Subcutaneous abdominal adipose tissue (tissue), 5 donors: ENCODE data around the gene FSTL5.
A peak's percentile ranks its signal among the peaks of the same experiment; 100 is the strongest.
"Not testable (repeated sequence)": the region's sequence is repeated elsewhere in the genome, so short reads cannot be mapped to it uniquely, and the experiment has no call there.

ENCODE experiments used
- H3K27ac ChIP-seq: one replicate; pipeline ENCODE4 v1.7.0; 2013; ENCODE audit warnings: low read depth, mild to moderate bottlenecking, inconsistent platforms, low read length, moderate library complexity
- H3K27me3 ChIP-seq, 5 donors: one replicate each; pipeline ENCODE4 v1.7.0; 2013; ENCODE audit warnings: low read length in 5 of 5, inconsistent platforms in 1 of 5; ENCODE audit not compliant: control insufficient read depth in 5 of 5, insufficient read depth in 4 of 5
- H3K36me3 ChIP-seq, 5 donors: one replicate each; pipeline ENCODE4 v1.7.0; 2013; ENCODE audit warnings: low read length in 5 of 5; ENCODE audit not compliant: control insufficient read depth in 5 of 5, insufficient read depth in 5 of 5
- H3K4me1 ChIP-seq, 5 donors: one replicate each; pipeline ENCODE4 v1.7.0; 2013; ENCODE audit warnings: low read length in 5 of 5, mild to moderate bottlenecking in 3 of 5, moderate library complexity in 1 of 5; ENCODE audit not compliant: control insufficient read depth in 5 of 5, insufficient read depth in 5 of 5
- H3K4me3 ChIP-seq, 5 donors: one replicate each; pipeline ENCODE4 v1.7.0; 2013; ENCODE audit warnings: low read length in 5 of 5, low read depth in 1 of 5
- H3K9ac ChIP-seq, 5 donors: one replicate each; pipeline ENCODE4 v1.7.0; 2013; ENCODE audit warnings: low read length in 5 of 5, mild to moderate bottlenecking in 4 of 5, moderate library complexity in 3 of 5
- H3K9me3 ChIP-seq, 5 donors: one replicate each; pipeline ENCODE4 v1.7.0; 2013; ENCODE audit warnings: low read length in 5 of 5; ENCODE audit not compliant: control insufficient read depth in 5 of 5
- donor health status: healthy.
- donor health status: healthy.
- donor health status: healthy.
- donor health status: healthy.
- donor health status: healthy.

Gene FSTL5

DNA sequence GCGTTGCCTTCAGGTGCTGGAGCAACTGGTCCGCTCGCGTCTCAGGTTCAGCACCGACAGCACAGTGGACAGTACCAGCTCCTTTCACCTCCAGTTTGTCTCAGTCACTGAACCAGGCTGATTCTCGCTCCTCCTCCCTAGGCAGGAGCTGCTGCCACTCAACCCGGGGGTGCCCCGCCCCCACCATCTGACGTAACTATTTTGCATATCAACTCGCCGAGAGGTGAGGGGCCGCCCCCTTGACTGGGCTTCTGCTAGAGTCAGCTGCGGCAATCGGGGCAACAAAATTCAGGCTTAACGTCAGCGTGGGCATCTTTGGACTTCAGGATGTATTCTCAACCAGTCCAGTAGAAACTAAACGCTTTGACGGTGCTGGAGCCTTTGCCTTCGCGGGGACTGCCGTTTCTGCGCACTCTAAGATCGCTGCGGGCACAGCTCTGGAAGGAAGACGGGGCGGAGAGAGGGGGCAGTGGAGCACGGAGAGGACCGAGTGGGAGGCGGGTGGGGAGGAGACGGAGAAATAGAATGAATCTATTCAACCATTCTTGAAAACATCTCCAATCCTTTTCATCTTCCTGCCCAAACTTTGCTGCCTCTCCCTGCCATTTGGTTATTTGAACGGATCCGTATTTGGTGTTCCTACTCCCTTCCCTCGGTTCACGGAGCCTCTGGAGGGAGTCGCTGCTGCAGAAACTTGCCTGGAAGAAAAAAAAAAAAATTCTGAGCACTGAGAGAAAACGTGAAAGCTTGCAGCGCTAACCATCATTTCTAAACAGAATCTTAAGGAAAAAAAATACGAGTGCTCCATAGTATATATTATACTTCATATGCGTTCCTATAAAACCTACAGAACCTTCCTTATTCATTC, at the start of gene FSTL5:
Gene FSTL5, minus strand, starts transcription at position 109 of the 868 bp plus-strand sequence. CDS start 52,604 bp downstream, outside the sequence.
- Histone ChIP-seq H3K36me3 (no peaks in the 10 kb centered on the region), H3K27me3 (peaks cover 0 to 8% (median 4%) of the 10 kb centered on the region in 5 donors), H3K27ac (no peak within 1 kb of the TSS), H3K9me3 (no peaks in the 10 kb centered on the region), H3K9ac (peak within 1 kb of the TSS in 1 of 5 donors; percentile 1), H3K4me1 (peaks cover 0 to 10% (median 10%) of the 10 kb centered on the region in 5 donors), H3K4me3 (peak within 1 kb of the TSS; percentile 43 to 66 (median 59))

DNA sequence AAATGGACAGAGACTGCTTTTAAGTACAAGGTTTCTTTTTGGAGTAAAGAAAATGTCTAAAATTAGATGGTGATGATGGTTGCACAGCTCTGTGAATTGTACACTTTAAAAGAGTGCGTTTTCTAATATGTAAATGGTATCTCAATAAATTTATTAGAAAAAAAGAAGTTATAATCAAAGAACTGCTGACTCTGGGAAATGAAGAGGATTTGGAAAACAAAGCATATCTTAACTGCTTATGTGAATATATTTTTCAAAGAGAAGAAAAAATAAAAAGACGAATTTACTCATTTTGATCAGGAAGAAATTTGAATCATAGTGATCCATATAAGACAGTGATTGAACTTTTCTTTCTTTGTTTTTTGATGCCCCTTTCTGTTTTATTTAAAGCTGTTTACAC, 45.9 kb upstream of the FSTL5 start:
- Histone ChIP-seq H3K9me3 (no peaks in the 10 kb centered on the region), H3K4me3 (no peak overlapping the region), H3K27ac (no peak overlapping the region), H3K4me1 (no peaks in the 10 kb centered on the region), H3K9ac (no peak overlapping the region), H3K36me3 (no peaks in the 10 kb centered on the region), H3K27me3 (no peaks in the 10 kb centered on the region)

DNA sequence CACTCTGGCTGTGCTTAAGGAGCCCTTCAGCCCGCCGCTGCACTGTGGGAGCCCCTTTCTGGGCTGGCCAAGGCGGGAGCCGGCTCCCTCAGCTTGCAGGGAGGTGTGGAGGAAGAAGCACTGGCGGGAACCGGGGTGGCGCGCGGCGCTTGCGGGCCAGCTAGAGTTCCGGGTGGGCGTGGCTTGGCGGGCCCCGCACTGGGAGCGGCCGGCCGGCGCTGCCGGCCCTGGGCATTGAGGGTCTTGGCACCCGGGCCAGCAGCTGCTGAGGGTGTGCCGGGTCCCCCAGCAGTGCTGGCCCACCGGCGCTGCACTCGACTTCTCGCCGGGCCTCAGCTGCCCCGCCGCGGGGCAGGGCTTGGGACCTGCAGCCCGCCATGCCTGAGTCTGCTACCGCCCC, 39.7 kb upstream of the FSTL5 start:
- not testable (repeated sequence) for H3K9me3 ChIP-seq, H3K4me1 ChIP-seq, H3K27me3 ChIP-seq, H3K27ac ChIP-seq, H3K9ac ChIP-seq, H3K4me3 ChIP-seq, H3K36me3 ChIP-seq

DNA sequence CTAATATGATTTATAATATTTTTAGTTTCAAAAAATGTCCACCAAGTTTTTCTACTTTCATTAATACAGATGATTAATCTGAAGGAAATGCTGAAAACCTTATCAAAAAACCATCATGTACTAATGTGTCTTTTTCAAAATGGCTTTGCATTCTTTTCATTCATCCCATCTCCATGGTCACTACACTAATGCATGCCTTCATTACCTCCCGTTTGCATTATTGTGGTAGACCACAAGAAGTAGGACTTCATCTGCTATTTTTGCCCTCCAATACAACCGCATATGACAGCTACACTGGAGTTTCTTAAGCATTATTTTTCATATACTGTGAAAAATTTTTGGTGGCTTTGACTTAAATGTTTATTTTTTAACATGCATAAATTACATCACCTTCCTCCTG, 37.9 kb upstream of the FSTL5 start:
- no peaks in the 10 kb centered on the region for H3K36me3 ChIP-seq
- H3K9me3 ChIP-seq: no peaks in the 10 kb centered on the region
- H3K4me1 ChIP-seq: no peaks in the 10 kb centered on the region
- H3K27ac ChIP-seq: no peak overlapping the region
- H3K4me3 ChIP-seq: no peak overlapping the region
- H3K9ac ChIP-seq: no peak overlapping the region
- no peaks in the 10 kb centered on the region for H3K27me3 ChIP-seq

DNA sequence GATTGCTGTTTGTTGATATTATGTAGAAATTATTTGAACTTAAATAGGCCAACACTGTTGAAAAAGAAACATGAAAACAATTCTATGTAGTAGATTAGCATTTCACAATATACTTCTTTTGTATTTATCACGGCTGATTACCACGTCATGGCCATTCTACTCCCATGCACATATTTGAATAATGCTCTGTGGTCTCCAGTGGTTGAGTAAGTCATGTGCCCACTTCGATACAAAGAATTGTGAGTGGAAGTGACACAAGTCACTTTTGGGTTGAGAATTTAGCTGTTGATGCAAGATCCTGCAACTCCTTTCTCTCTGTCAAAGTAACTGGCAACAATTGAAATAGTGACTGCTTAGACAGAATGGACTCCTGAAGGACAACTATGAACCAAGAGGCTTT, 6.7 kb upstream of the FSTL5 start:
- no peak overlapping the region for H3K27ac ChIP-seq
- H3K4me3 ChIP-seq: no peak overlapping the region
- no peaks in the 10 kb centered on the region for H3K36me3 ChIP-seq
- no peak overlapping the region for H3K9ac ChIP-seq
- no peaks in the 10 kb centered on the region for H3K9me3 ChIP-seq
- H3K4me1 ChIP-seq: no peaks in the 10 kb centered on the region
- no peaks in the 10 kb centered on the region for H3K27me3 ChIP-seq

DNA sequence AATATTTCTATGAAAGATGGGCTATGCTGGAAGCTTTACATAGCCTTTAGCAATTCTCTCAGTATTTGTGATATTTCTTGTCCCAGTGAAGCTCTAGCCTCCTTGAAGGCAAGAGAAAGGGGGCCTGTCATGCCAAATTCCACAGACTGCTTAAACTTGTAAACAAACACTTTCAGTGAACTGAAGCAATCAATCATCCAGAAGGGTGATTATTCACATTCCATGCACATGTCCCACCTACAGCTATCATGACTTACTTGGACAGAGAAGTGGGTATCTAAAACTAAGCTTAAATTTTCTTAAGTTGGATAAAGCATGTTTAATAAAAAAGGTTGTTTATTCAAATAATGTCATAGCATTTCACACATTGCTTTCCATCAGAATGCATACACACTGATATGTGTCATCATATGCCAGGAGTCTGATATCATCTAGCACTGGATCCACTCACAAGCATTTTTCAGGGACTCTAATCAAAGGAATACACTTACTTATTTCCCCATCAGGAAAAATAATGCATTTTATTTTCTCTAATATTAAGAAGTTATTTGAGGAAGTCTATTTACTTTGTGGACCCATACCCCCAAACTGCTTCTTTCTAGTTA, 1.2 kb upstream of the FSTL5 start:
- no peak overlapping the region for H3K27ac ChIP-seq
- H3K36me3 ChIP-seq: no peaks in the 10 kb centered on the region
- peaks cover 0 to 10% (median 10%) of the 10 kb centered on the region in 5 donors for H3K4me1 ChIP-seq
- no peaks in the 10 kb centered on the region for H3K9me3 ChIP-seq
- H3K27me3 ChIP-seq: peaks cover 0 to 8% (median 4%) of the 10 kb centered on the region in 5 donors
- no peak overlapping the region for H3K9ac ChIP-seq
- no peak overlapping the region for H3K4me3 ChIP-seq

DNA sequence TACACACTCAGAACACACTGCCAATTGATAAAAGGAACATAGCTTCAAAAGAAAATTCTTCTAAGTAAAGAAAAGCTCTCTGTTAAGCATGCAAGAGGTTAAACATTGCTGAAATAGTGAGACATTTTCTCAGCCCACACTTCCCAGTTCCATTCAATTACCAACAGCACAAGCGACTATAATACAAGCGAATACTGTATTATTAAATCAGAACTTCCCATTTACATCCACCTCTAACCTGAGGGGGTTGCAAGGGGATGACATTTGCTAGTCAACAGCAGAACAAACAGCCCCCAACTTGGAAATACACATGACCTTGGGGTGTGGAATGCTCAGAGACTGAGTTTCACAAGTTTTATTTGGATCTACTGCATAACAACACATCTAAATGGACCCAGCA, 1.1 kb downstream of the FSTL5 start:
- Histone ChIP-seq H3K27me3 (peaks cover 0 to 8% (median 4%) of the 10 kb centered on the region in 5 donors), H3K9ac (no peak overlapping the region), H3K9me3 (no peaks in the 10 kb centered on the region)

DNA sequence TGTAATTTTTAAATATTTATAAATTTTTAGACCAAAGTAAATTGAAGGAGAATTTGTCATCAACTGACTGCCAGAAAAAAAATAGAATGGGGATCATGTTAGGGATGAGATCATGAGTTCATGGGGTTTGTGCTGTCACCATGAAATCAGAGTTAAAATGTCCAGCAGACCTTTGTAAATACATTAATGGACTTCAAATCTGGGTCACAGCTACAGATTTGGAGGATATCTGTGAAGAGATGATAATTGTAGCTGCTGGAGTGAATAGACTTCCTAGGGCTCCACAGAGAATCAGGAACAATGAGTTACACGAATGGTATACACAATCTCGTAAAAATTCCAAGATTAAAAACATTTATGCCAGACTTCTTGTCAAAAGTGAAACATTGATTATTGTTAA, 6.6 kb downstream of the FSTL5 start:
- H3K27ac ChIP-seq: no peak overlapping the region
- no peak overlapping the region for H3K4me3 ChIP-seq
- no peaks in the 10 kb centered on the region for H3K36me3 ChIP-seq
- H3K4me1 ChIP-seq: no peaks in the 10 kb centered on the region
- H3K9me3 ChIP-seq: no peaks in the 10 kb centered on the region
- no peaks in the 10 kb centered on the region for H3K27me3 ChIP-seq
- H3K9ac ChIP-seq: no peak overlapping the region

More for the DNA sequence above, 1.1 kb downstream of the FSTL5 start:
- no peak overlapping the region for H3K27ac ChIP-seq
- no peaks in the 10 kb centered on the region for H3K36me3 ChIP-seq
- H3K4me3 ChIP-seq: no peak overlapping the region
- peaks cover 0 to 10% (median 10%) of the 10 kb centered on the region in 5 donors for H3K4me1 ChIP-seq

DNA sequence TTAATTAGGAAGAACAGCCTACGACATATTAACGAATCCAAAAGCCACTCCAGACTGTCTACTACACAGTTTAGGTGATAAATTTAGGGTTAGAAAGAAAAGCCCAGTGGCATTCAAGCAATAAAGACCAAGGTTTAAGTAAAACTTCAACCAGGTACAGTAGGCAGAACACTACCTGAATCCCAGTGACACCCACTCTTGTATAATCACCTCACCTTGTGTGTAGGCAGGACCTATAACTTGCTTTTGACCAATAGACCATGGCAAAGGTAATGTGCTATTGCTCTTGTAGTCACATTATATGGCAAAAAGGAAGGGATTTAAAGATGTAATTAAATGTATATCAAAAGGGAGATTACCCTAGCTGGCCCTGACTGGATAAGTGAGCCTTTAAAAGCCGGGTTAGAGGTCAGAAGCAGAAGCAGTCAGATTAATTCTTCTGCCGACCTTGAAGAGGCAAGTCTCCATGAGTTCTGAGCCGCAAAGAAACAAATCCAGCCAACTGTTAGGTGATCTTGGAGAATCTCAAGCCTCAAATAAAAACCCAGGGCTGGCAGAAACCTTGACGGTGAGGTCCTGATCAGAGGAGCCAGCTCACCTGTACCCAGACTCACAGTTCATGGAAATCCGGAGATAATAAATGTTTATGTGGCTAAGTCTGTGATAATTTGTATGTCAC, 8.8 kb downstream of the FSTL5 start:
- no peak overlapping the region for H3K27ac ChIP-seq
- H3K9me3 ChIP-seq: no peaks in the 10 kb centered on the region
- no peaks in the 10 kb centered on the region for H3K27me3 ChIP-seq
- H3K4me3 ChIP-seq: no peak overlapping the region
- no peaks in the 10 kb centered on the region for H3K36me3 ChIP-seq
- no peaks in the 10 kb centered on the region for H3K4me1 ChIP-seq
- H3K9ac ChIP-seq: no peak overlapping the region

DNA sequence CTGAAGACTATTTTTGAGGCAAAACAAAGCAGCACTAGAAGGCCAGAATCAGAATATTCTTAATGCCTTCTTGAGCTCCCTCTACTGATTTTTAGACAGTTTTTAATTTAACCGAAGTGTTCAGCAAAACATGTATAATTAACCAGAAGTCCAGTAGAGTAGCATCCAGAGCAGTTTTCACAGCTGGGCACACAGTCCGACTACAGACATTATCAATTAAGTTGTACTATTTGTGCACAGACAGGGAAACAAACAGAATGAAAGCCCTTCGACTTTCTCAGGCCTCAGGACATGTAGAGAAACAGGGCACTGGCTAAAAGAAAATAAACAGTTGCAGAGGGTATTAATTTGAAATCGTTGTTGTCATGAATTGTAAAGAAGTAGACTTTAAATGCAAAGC, 11.9 kb downstream of the FSTL5 start:
- Histone ChIP-seq H3K9ac (no peak overlapping the region), H3K4me1 (no peaks in the 10 kb centered on the region), H3K9me3 (no peaks in the 10 kb centered on the region), H3K27ac (no peak overlapping the region), H3K4me3 (no peak overlapping the region), H3K36me3 (no peaks in the 10 kb centered on the region), H3K27me3 (no peaks in the 10 kb centered on the region)
